ENCODE data around the gene VPS26A. TPM values are rescaled to one million over a fixed set of nuclear protein-coding genes. Genes with fewer than 3 reads are reported as not detected.

Gene VPS26A
- total RNA-seq, 1 donor from 2014 or later: 45.0 TPM

- TF ChIP-seq CTCF (IDR thresholded peaks at IDR 0.05; ENCODE audit: insufficient read depth, low read length, poor library complexity, severe bottlenecking): no peak
- no peaks in the 10 kb centered on the region for H3K27me3 ChIP-seq (ENCODE audit: control insufficient read depth, insufficient read depth, low read length)
- H3K36me3 ChIP-seq (ENCODE audit: control insufficient read depth, insufficient read depth, low read length): no peaks in the 10 kb centered on the region
- no peak for DNase-seq (ENCODE audit: low read depth)
- H3K4me3 ChIP-seq (ENCODE audit: low read depth, low read length): no peak overlapping the region
Measured at GRCh38 chr10:69142983-69143382, 19.0 kb downstream of the VPS26A start.

GRCh38 chr10:69145329-69145728, 21.4 kb downstream of the VPS26A start:
- TF ChIP-seq CTCF (IDR thresholded peaks at IDR 0.05; ENCODE audit: insufficient read depth, low read length, poor library complexity, severe bottlenecking): no peak
- Histone ChIP-seq H3K4me3 (ENCODE audit: low read depth, low read length) (no peak overlapping the region), H3K27me3 (ENCODE audit: control insufficient read depth, insufficient read depth, low read length) (no peaks in the 10 kb centered on the region), H3K36me3 (ENCODE audit: control insufficient read depth, insufficient read depth, low read length) (no peaks in the 10 kb centered on the region)
- no peak for DNase-seq (ENCODE audit: low read depth)

GRCh38 chr10:69145864-69146263, 21.9 kb downstream of the VPS26A start:
- no peak overlapping the region for H3K4me3 ChIP-seq (ENCODE audit: low read depth, low read length)
- DNase-seq (ENCODE audit: low read depth): no peak
- no peak for TF ChIP-seq CTCF (IDR thresholded peaks at IDR 0.05; ENCODE audit: insufficient read depth, low read length, poor library complexity, severe bottlenecking)
- H3K27me3 ChIP-seq (ENCODE audit: control insufficient read depth, insufficient read depth, low read length): no peaks in the 10 kb centered on the region
- no peaks in the 10 kb centered on the region for H3K36me3 ChIP-seq (ENCODE audit: control insufficient read depth, insufficient read depth, low read length)

- no peak overlapping the region for H3K4me3 ChIP-seq (ENCODE audit: low read depth, low read length)
- TF ChIP-seq CTCF (IDR thresholded peaks at IDR 0.05; ENCODE audit: insufficient read depth, low read length, poor library complexity, severe bottlenecking): no peak
- H3K36me3 ChIP-seq (ENCODE audit: control insufficient read depth, insufficient read depth, low read length): no peaks in the 10 kb centered on the region
- no peaks in the 10 kb centered on the region for H3K27me3 ChIP-seq (ENCODE audit: control insufficient read depth, insufficient read depth, low read length)
- no peak for DNase-seq (ENCODE audit: low read depth)
Measured at GRCh38 chr10:69146759-69147158, 22.8 kb downstream of the VPS26A start.

GRCh38 chr10:69151984-69152383, 28.0 kb downstream of the VPS26A start:
- Histone ChIP-seq H3K4me3 (ENCODE audit: low read depth, low read length) (no peak overlapping the region), H3K36me3 (ENCODE audit: control insufficient read depth, insufficient read depth, low read length) (no peaks in the 10 kb centered on the region), H3K27me3 (ENCODE audit: control insufficient read depth, insufficient read depth, low read length) (no peaks in the 10 kb centered on the region)
- no peak for TF ChIP-seq CTCF (IDR thresholded peaks at IDR 0.05; ENCODE audit: insufficient read depth, low read length, poor library complexity, severe bottlenecking)
- no peak for DNase-seq (ENCODE audit: low read depth)

GRCh38 chr10:69153227-69153626, 29.2 kb downstream of the VPS26A start:
- TF ChIP-seq CTCF (IDR thresholded peaks at IDR 0.05; ENCODE audit: insufficient read depth, low read length, poor library complexity, severe bottlenecking): no peak
- DNase-seq (ENCODE audit: low read depth): no peak
- H3K27me3 ChIP-seq (ENCODE audit: control insufficient read depth, insufficient read depth, low read length): no peaks in the 10 kb centered on the region
- no peak overlapping the region for H3K4me3 ChIP-seq (ENCODE audit: low read depth, low read length)
- no peaks in the 10 kb centered on the region for H3K36me3 ChIP-seq (ENCODE audit: control insufficient read depth, insufficient read depth, low read length)

All from kidney epithelial cell (primary cell).